GM23338 (cell line): ENCODE data around the gene UBE2F.

Experiments
- CTCF ChIP-seq, 2 experiments: fragments of 200-600 bp in 1 of 2; sonication (generic) in 1 of 2; conservative IDR thresholded peaks; 2 replicates each; pipeline versions ENCODE4 v1.5.1 to v1.6.1; 2016 to 2017; ENCODE audit warnings: antibody characterized with exemption in 2 of 2, low read depth in 2 of 2, mild to moderate bottlenecking in 2 of 2, moderate library complexity in 1 of 2
- EZH2 ChIP-seq: fragments of 200-600 bp; sonication (generic); IDR thresholded peaks from one replicate; pipeline ENCODE4 v1.8.0; 2017; ENCODE audit warnings: antibody characterized with exemption, mild to moderate bottlenecking, low read depth; ENCODE audit not compliant: unreplicated experiment
- EZH2phosphoT487 ChIP-seq: fragments of 200-600 bp; sonication (generic); IDR thresholded peaks from one replicate; pipeline ENCODE4 v1.8.1; 2018; ENCODE audit warnings: antibody characterized with exemption; ENCODE audit not compliant: unreplicated experiment
- NANOG ChIP-seq: IDR thresholded peaks from 2 replicates; pipeline ENCODE4 v1.6.1; 2016; ENCODE audit warnings: antibody characterized with exemption, borderline replicate concordance
- POLR2AphosphoS5 ChIP-seq: IDR thresholded peaks from 2 replicates; pipeline ENCODE4 v1.6.1; 2016; ENCODE audit warnings: antibody characterized with exemption, low read depth
- TF ChIP-seq, protein P1 (sequence below): fragments of 250-450 bp; sonication (Bioruptor Pico); IDR thresholded peaks from 2 replicates; pipeline ENCODE4 v1.5.0; 2020; ENCODE audit warnings: mild to moderate bottlenecking, moderate library complexity

DNA sequence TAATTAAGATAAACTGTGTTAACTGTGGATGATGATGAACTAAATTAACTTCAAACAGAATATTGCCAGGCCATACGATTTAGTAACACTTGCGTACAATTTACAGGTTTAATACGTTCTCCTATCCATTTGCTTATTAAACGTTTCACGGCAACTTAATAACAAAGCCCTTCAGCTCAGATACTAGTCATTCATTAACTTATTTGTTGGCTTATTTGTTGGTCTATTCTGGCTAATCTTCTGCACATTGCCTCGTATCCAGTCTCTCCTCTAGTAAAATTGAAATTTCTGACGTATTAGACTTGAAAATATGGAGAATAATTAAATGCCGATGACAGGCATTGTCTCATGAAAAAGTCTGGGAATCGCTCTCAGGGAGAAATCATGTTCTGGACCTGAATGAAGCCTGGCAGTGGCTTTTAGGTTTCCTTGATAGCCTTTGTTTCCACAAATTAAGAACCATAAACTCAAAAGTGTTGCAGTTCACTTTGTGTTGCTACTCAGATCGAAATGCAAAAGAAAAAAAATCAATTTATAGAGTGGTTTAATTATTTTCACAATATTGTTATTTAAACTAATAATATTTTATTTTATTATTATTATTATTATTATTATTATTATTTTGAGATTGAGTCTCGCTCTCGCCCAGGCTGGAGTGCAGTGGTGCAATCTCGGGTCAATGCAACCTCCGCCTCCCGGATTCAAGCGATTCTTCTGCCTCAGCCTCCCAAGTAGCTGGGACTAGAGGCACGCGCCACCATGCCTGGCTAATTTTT lies 98.4 kb downstream of the UBE2F start:
- TF ChIP-seq CTCF (conservative IDR thresholded peaks at IDR 0.05; ENCODE audit: low read depth in 2 of 2), result no peak
- no peak for TF ChIP-seq POLR2AphosphoS5
- TF ChIP-seq, protein P1, sequence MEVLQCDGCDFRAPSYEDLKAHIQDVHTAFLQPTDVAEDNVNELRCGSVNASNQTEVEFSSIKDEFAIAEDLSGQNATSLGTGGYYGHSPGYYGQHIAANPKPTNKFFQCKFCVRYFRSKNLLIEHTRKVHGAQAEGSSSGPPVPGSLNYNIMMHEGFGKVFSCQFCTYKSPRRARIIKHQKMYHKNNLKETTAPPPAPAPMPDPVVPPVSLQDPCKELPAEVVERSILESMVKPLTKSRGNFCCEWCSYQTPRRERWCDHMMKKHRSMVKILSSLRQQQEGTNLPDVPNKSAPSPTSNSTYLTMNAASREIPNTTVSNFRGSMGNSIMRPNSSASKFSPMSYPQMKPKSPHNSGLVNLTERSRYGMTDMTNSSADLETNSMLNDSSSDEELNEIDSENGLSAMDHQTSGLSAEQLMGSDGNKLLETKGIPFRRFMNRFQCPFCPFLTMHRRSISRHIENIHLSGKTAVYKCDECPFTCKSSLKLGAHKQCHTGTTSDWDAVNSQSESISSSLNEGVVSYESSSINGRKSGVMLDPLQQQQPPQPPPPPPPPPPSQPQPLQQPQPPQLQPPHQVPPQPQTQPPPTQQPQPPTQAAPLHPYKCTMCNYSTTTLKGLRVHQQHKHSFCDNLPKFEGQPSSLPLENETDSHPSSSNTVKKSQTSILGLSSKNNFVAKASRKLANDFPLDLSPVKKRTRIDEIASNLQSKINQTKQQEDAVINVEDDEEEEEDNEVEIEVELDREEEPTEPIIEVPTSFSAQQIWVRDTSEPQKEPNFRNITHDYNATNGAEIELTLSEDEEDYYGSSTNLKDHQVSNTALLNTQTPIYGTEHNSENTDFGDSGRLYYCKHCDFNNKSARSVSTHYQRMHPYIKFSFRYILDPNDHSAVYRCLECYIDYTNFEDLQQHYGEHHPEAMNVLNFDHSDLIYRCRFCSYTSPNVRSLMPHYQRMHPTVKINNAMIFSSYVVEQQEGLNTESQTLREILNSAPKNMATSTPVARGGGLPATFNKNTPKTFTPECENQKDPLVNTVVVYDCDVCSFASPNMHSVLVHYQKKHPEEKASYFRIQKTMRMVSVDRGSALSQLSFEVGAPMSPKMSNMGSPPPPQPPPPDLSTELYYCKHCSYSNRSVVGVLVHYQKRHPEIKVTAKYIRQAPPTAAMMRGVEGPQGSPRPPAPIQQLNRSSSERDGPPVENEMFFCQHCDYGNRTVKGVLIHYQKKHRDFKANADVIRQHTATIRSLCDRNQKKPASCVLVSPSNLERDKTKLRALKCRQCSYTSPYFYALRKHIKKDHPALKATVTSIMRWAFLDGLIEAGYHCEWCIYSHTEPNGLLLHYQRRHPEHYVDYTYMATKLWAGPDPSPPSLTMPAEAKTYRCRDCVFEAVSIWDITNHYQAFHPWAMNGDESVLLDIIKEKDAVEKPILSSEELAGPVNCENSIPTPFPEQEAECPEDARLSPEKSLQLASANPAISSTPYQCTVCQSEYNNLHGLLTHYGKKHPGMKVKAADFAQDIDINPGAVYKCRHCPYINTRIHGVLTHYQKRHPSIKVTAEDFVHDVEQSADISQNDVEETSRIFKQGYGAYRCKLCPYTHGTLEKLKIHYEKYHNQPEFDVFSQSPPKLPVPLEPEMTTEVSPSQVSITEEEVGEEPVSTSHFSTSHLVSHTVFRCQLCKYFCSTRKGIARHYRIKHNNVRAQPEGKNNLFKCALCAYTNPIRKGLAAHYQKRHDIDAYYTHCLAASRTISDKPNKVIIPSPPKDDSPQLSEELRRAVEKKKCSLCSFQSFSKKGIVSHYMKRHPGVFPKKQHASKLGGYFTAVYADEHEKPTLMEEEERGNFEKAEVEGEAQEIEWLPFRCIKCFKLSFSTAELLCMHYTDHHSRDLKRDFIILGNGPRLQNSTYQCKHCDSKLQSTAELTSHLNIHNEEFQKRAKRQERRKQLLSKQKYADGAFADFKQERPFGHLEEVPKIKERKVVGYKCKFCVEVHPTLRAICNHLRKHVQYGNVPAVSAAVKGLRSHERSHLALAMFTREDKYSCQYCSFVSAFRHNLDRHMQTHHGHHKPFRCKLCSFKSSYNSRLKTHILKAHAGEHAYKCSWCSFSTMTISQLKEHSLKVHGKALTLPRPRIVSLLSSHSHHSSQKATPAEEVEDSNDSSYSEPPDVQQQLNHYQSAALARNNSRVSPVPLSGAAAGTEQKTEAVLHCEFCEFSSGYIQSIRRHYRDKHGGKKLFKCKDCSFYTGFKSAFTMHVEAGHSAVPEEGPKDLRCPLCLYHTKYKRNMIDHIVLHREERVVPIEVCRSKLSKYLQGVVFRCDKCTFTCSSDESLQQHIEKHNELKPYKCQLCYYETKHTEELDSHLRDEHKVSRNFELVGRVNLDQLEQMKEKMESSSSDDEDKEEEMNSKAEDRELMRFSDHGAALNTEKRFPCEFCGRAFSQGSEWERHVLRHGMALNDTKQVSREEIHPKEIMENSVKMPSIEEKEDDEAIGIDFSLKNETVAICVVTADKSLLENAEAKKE (CRISPR knock-in tag), result no peak
- no peak for TF ChIP-seq EZH2phosphoT487
- TF ChIP-seq EZH2, result no peak
- no peak for TF ChIP-seq NANOG
